Epithelial cell of prostate (primary cell): Measurements from ENCODE around the gene DCDC1.

Experiments used
- DNase-seq: peaks from one replicate; pipeline ENCODE4 v3.0.0-alpha.2; 2011; ENCODE audit warnings: low read depth, low spot score
- H3K27ac ChIP-seq: fragments of 450-650 bp; 2 replicates; pipeline ENCODE4 v1.5.1; 2017; ENCODE audit warnings: mild to moderate bottlenecking

Gene DCDC1

GRCh38 chr11:31114442-31114841, 255.1 kb downstream of the DCDC1 start:
- no peak overlapping the region for H3K27ac ChIP-seq
- no peak for DNase-seq

GRCh38 chr11:31110830-31111229, 258.7 kb downstream of the DCDC1 start:
- no peak for DNase-seq
- H3K27ac ChIP-seq = no peak overlapping the region

- no peak for DNase-seq
Measured at GRCh38 chr11:31109446-31109845, 260.1 kb downstream of the DCDC1 start.

GRCh38 chr11:31107649-31108048, 261.9 kb downstream of the DCDC1 start:
- no peak overlapping the region for H3K27ac ChIP-seq
- DNase-seq = no peak

More at GRCh38 chr11:31109446-31109845, 260.1 kb downstream of the DCDC1 start:
- H3K27ac ChIP-seq = no peak overlapping the region

GRCh38 chr11:31106968-31107576, 262.5 kb downstream of the DCDC1 start:
- DNase-seq = no peak
- H3K27ac ChIP-seq = no peak overlapping the region

- no peak for DNase-seq
- H3K27ac ChIP-seq = no peak overlapping the region
Measured at GRCh38 chr11:31106326-31106725, 263.2 kb downstream of the DCDC1 start.

- DNase-seq = no peak
- no peak overlapping the region for H3K27ac ChIP-seq
Measured at GRCh38 chr11:31102875-31103274, 266.7 kb downstream of the DCDC1 start.

GRCh38 chr11:31102316-31102715, 267.2 kb downstream of the DCDC1 start:
- H3K27ac ChIP-seq = no peak overlapping the region
- DNase-seq = no peak

- DNase-seq = no peak
- no peak overlapping the region for H3K27ac ChIP-seq
Measured at GRCh38 chr11:31096191-31096805, 273.2 kb downstream of the DCDC1 start.

- no peak overlapping the region for H3K27ac ChIP-seq
- DNase-seq = no peak
Measured at GRCh38 chr11:31092638-31093037, 276.9 kb downstream of the DCDC1 start.

- no peak overlapping the region for H3K27ac ChIP-seq
- DNase-seq = no peak
Measured at GRCh38 chr11:31089117-31089516, 280.4 kb downstream of the DCDC1 start.

- H3K27ac ChIP-seq = no peak overlapping the region
- no peak for DNase-seq
Measured at GRCh38 chr11:31069447-31070205, 299.9 kb downstream of the DCDC1 start.

GRCh38 chr11:31060880-31061279, 308.7 kb downstream of the DCDC1 start:
- DNase-seq = no peak
- no peak overlapping the region for H3K27ac ChIP-seq

- no peak overlapping the region for H3K27ac ChIP-seq
- no peak for DNase-seq
Measured at GRCh38 chr11:31059529-31059928, 310.0 kb downstream of the DCDC1 start.

- no peak for DNase-seq
Measured at GRCh38 chr11:31050061-31050765, 319.3 kb downstream of the DCDC1 start.

GRCh38 chr11:31045335-31045734, 324.2 kb downstream of the DCDC1 start:
- no peak for DNase-seq
- no peak overlapping the region for H3K27ac ChIP-seq

More at GRCh38 chr11:31050061-31050765, 319.3 kb downstream of the DCDC1 start:
- H3K27ac ChIP-seq = no peak overlapping the region

GRCh38 chr11:31030138-31030792, 339.3 kb downstream of the DCDC1 start:
- no peak overlapping the region for H3K27ac ChIP-seq
- DNase-seq = no peak

GRCh38 chr11:31026315-31026714, 343.2 kb downstream of the DCDC1 start:
- H3K27ac ChIP-seq = no peak overlapping the region
- DNase-seq = no peak

GRCh38 chr11:31022080-31022479, 347.5 kb downstream of the DCDC1 start:
- no peak overlapping the region for H3K27ac ChIP-seq
- DNase-seq = no peak

- no peak overlapping the region for H3K27ac ChIP-seq
- no peak for DNase-seq
Measured at GRCh38 chr11:31019786-31020185, 349.8 kb downstream of the DCDC1 start.
